ENCODE measurements around the gene PJVK. TPM values are rescaled to one million over a fixed set of nuclear protein-coding genes. Genes with fewer than 3 reads are reported as not detected.
A peak's percentile ranks its signal among the peaks of the same experiment; 100 is the strongest.

The PJVK gene
- total and polyA plus RNA-seq, 2 of the 13 experiments (the other 11 are each of a cell fraction or from before 2014, with no cell fraction given): 1.2 to 2.6 TPM

DNA sequence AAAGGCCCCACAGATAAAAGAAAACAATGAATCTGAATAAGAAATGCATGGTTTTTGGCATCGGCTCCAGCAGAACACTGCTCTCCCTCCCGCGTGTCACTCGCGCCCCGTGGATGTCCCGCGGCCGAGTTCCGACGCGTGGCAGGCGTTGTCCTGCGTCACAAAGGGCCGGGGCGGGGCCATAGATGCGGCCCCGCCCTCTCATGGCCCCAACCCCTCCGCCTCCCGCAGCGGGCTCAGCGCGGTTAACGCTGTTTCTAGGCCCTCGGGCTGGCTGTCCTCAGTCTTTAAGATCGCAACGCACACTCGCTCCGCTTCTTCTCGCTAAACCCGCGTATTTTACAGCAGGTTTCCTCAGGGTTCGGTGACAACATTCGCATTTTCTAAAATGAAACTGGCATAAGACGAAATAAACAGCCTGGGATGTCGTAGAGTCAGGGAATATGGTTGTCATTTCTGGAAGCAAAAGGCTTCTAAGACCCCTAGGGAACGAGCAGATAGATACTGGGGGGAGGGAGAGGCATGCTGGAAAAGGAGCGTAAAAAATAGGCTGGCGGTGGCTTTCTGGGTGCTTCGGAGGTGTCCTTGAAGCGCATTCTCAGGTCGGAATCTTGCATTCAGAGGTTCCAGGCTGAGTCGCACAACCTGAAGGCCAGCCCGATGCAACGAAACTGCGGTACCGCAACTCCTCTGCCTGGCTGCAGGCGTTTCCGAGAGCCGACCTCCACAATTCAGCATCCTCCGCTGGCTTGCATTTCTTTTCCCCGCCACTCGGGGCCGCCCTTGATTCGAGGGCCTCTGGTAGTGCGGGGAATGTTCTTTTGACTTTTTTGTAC, 27.5 kb downstream of the PJVK start, which contains the start of gene FKBP7 (continued):
- TF ChIP-seq, protein P1, sequence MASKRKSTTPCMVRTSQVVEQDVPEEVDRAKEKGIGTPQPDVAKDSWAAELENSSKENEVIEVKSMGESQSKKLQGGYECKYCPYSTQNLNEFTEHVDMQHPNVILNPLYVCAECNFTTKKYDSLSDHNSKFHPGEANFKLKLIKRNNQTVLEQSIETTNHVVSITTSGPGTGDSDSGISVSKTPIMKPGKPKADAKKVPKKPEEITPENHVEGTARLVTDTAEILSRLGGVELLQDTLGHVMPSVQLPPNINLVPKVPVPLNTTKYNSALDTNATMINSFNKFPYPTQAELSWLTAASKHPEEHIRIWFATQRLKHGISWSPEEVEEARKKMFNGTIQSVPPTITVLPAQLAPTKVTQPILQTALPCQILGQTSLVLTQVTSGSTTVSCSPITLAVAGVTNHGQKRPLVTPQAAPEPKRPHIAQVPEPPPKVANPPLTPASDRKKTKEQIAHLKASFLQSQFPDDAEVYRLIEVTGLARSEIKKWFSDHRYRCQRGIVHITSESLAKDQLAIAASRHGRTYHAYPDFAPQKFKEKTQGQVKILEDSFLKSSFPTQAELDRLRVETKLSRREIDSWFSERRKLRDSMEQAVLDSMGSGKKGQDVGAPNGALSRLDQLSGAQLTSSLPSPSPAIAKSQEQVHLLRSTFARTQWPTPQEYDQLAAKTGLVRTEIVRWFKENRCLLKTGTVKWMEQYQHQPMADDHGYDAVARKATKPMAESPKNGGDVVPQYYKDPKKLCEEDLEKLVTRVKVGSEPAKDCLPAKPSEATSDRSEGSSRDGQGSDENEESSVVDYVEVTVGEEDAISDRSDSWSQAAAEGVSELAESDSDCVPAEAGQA (IDR thresholded peaks at IDR 0.05; ENCODE audit: low read depth): peak; percentile 74; the same call in 1 of the 2 replicates
- TF ChIP-seq, protein P1 (CRISPR knock-in tag; IDR thresholded peaks at IDR 0.05; ENCODE audit: borderline replicate concordance): 0 out of 2 replicates have a peak, but pooled peaks have one; percentile 16
- TF ChIP-seq ZNF773 (CRISPR knock-in tag; IDR thresholded peaks at IDR 0.05; ENCODE audit: borderline replicate concordance): no peak
- TF ChIP-seq SP140L (CRISPR knock-in tag; IDR thresholded peaks at IDR 0.05; ENCODE audit: borderline replicate concordance): peak; percentile 78; the same call in 1 of the 2 replicates
- TF ChIP-seq ZFP82 (CRISPR knock-in tag; IDR thresholded peaks at IDR 0.05; ENCODE audit: borderline replicate concordance): peak; percentile 83; the same call in 1 of the 2 replicates
- TF ChIP-seq ZNF703 (CRISPR knock-in tag; IDR thresholded peaks at IDR 0.05; ENCODE audit: borderline replicate concordance): peak; percentile 72; the same call in 1 of the 2 replicates
- peak; percentile 68 for TF ChIP-seq ZNF441 (CRISPR knock-in tag; IDR thresholded peaks at IDR 0.05; ENCODE audit: borderline replicate concordance)
- TF ChIP-seq, protein P2, sequence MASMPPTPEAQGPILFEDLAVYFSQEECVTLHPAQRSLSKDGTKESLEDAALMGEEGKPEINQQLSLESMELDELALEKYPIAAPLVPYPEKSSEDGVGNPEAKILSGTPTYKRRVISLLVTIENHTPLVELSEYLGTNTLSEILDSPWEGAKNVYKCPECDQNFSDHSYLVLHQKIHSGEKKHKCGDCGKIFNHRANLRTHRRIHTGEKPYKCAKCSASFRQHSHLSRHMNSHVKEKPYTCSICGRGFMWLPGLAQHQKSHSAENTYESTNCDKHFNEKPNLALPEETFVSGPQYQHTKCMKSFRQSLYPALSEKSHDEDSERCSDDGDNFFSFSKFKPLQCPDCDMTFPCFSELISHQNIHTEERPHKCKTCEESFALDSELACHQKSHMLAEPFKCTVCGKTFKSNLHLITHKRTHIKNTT (CRISPR knock-in tag; IDR thresholded peaks at IDR 0.05): no peak
- TF ChIP-seq ZFP1 (CRISPR knock-in tag; IDR thresholded peaks at IDR 0.05): peak; percentile 59; the same call in 1 of the 2 replicates
